Endothelial cell of umbilical vein (primary cell): ENCODE measurements around the gene CCDC197. TPM values are rescaled to one million over a fixed set of nuclear protein-coding genes. Genes with fewer than 3 reads are reported as not detected.

ENCODE experiments used
- BruUV-seq: library from RNA; stranded (reverse); fragments of 400-500 nt; replicated peaks from 2 replicates; lab custom pipeline; 2021; lab: Mats Ljungman, UMichigan
- CTCF ChIA-PET: fragments of 300-600, 350-600 bp; sonication (Branson Sonifier 250); formaldehyde crosslinking; loops from one replicate; lab custom pipeline; 2021; ENCODE audit warnings: antibody characterized with exemption, inconsistent platforms; lab: Charles Lee
- POLR2A ChIA-PET: fragments of 300-600, 350-600 bp; sonication (Branson Sonifier 250); formaldehyde crosslinking; loops from one replicate; lab custom pipeline; 2021; ENCODE audit warnings: antibody characterized with exemption, inconsistent platforms; lab: Charles Lee
- DNase-seq: peaks from one replicate; pipeline ENCODE4 v3.0.0-alpha.2; 2011; ENCODE audit warnings: low read depth, low spot score
- FAIRE-seq: peaks from 2 replicates; lab custom pipeline; 2011; peaks lifted over from hg19 to GRCh38; lab: Jason Lieb, UNC
- H2AFZ ChIP-seq: 2 replicates; pipeline ENCODE4 v1.6.0; 2012; ENCODE audit warnings: low read depth, low read length, control low read depth, inconsistent platforms
- H3K27ac ChIP-seq: 2 replicates; pipeline ENCODE4 v1.5.1; 2011; ENCODE audit warnings: low read depth, mild to moderate bottlenecking, control low read depth, low read length, moderate library complexity; ENCODE audit not compliant: insufficient read depth
- H3K27me3 ChIP-seq, 2 experiments: 2 replicates each; pipeline versions ENCODE4 v1.6.0 to v1.6.1; 2011; ENCODE audit warnings: low read length in 2 of 2, mixed read lengths in 1 of 2; ENCODE audit not compliant: control insufficient read depth in 2 of 2, insufficient read depth in 2 of 2
- H3K36me3 ChIP-seq, 2 experiments: 2 replicates in 1 of 2; 3 replicates in 1 of 2; pipeline ENCODE4 v1.5.1; 2011; ENCODE audit warnings: low read length in 2 of 2, mild to moderate bottlenecking in 1 of 2, moderate library complexity in 1 of 2; ENCODE audit not compliant: control insufficient read depth in 2 of 2, insufficient read depth in 2 of 2; ENCODE audit errors: extremely low read depth in 1 of 2
- H3K4me1 ChIP-seq: 3 replicates; pipeline ENCODE4 v1.5.1; 2011; ENCODE audit warnings: mild to moderate bottlenecking, low read length; ENCODE audit not compliant: control insufficient read depth, insufficient read depth; ENCODE audit errors: extremely low read depth
- H3K4me2 ChIP-seq: 2 replicates; pipeline ENCODE4 v1.6.1; 2011; ENCODE audit warnings: low read length, control low read depth, mixed read lengths; ENCODE audit not compliant: insufficient read depth
- H3K4me3 ChIP-seq, 3 experiments: fragments of 200-600 bp in 1 of 3; sonication (generic), shearing (Covaris generic) in 1 of 3; replicated peaks in 1 of 3; 2 replicates each; pipeline ENCODE4 v1.5.1; 2011 to 2016; ENCODE audit warnings: control low read depth in 3 of 3, low read length in 3 of 3, mild to moderate bottlenecking in 2 of 3, inconsistent platforms in 1 of 3, low read depth in 1 of 3, moderate library complexity in 1 of 3; ENCODE audit not compliant: insufficient read depth in 1 of 3
- H3K79me2 ChIP-seq: 2 replicates; pipeline ENCODE4 v1.6.0; 2012; ENCODE audit warnings: low read length, inconsistent platforms; ENCODE audit not compliant: control insufficient read depth, insufficient read depth
- H3K9ac ChIP-seq: replicated peaks from 2 replicates; pipeline ENCODE3; 2011; ENCODE audit warnings: low read length, control low read depth; ENCODE audit not compliant: insufficient read depth; ENCODE audit errors: extremely low read depth
- H3K9me1 ChIP-seq: replicated peaks from 3 replicates; pipeline ENCODE4 v1.6.0; 2011; ENCODE audit warnings: mild to moderate bottlenecking, low read length; ENCODE audit not compliant: control insufficient read depth, insufficient read depth; ENCODE audit errors: extremely low read depth
- H3K9me3 ChIP-seq: replicated peaks from 2 replicates; pipeline ENCODE4 v1.5.1; 2012; ENCODE audit warnings: low read length, inconsistent platforms; ENCODE audit not compliant: control insufficient read depth, insufficient read depth
- H4K20me1 ChIP-seq: replicated peaks from 2 replicates; pipeline ENCODE3; 2011; ENCODE audit warnings: mild to moderate bottlenecking, low read length; ENCODE audit not compliant: control insufficient read depth, insufficient read depth; ENCODE audit errors: extremely low read depth
- CTCF ChIP-seq, 2 donors: IDR thresholded peaks; 1 replicate in 1 of 2; 2 replicates in 1 of 2; pipeline ENCODE4 v1.5.1; 2011; ENCODE audit warnings: low read length in 2 of 2, mild to moderate bottlenecking in 2 of 2, moderate library complexity in 2 of 2, control low read depth in 1 of 2, inconsistent platforms in 1 of 2, low read depth in 1 of 2; ENCODE audit not compliant: insufficient read depth in 1 of 2; ENCODE audit errors: extremely low read depth in 1 of 2
- EZH2 ChIP-seq: IDR thresholded peaks from 2 replicates; pipeline ENCODE4 v1.6.1; 2012; ENCODE audit warnings: borderline replicate concordance, low read depth, mild to moderate bottlenecking, moderate library complexity, low read length, inconsistent platforms; ENCODE audit not compliant: severe bottlenecking
- FOS ChIP-seq: IDR thresholded peaks from 2 replicates; pipeline ENCODE4 v1.6.1; 2011; ENCODE audit warnings: mild to moderate bottlenecking, low read length, moderate library complexity, borderline replicate concordance; ENCODE audit not compliant: insufficient read depth
- GATA2 ChIP-seq: IDR thresholded peaks from 2 replicates; pipeline ENCODE4 v1.7.0; 2011; ENCODE audit warnings: low read depth, mild to moderate bottlenecking, moderate library complexity, mixed read lengths, low read length; ENCODE audit not compliant: insufficient read length, insufficient read depth
- JUN ChIP-seq: IDR thresholded peaks from 2 replicates; pipeline ENCODE4 v1.6.1; 2011; ENCODE audit warnings: borderline replicate concordance, low read depth; ENCODE audit not compliant: insufficient read length, insufficient read depth
- MAX ChIP-seq: IDR thresholded peaks from 2 replicates; pipeline ENCODE4 v1.6.1; 2011; ENCODE audit not compliant: insufficient read depth, insufficient read length
- MYC ChIP-seq: IDR thresholded peaks from one replicate; pipeline ENCODE4 v1.6.1; 2011; ENCODE audit warnings: mild to moderate bottlenecking, low read depth, low read length
- POLR2A ChIP-seq: IDR thresholded peaks from 2 replicates; pipeline ENCODE4 v1.6.1; 2012; ENCODE audit warnings: low read depth, mild to moderate bottlenecking, control low read depth, low read length
- POLR2AphosphoS5 ChIP-seq: IDR thresholded peaks from 2 replicates; pipeline ENCODE4 v1.6.1; 2012; ENCODE audit warnings: low read depth, mild to moderate bottlenecking, control low read depth, low read length, moderate library complexity; ENCODE audit not compliant: insufficient read depth
- dilution Hi-C: fragments of 300-500 bp; cut with MboI; formaldehyde crosslinking; loops from one replicate; pipeline ENCODE4 v1.15.0; 2019; ENCODE audit warnings: low sequenced_read_pairs; ENCODE audit not compliant: extremely low pct_ligation_motif_present
- intact Hi-C: fragments of 100-400 bp; cut with micrococcal nuclease; formaldehyde crosslinking; loops from one replicate; pipeline ENCODE4 v1.10.0; 2022
- polyA plus RNA-seq, 4 experiments: library from polyadenylated mRNA; depleted of rRNA in 3 of 4; stranded (reverse) in 3 of 4; unstranded in 1 of 4; fragments of >200 nt; gene quantifications; 2 replicates each; pipeline versions ENCODE4 v1.2.1 to v1.2.3, GENCODE V29; 2011 to 2012; ENCODE audit warnings: missing spikeins in 1 of 4
- total RNA-seq: library from RNA; stranded (reverse); gene quantifications from 2 replicates; pipeline ENCODE4 v1.2.3, GENCODE V29; 2021

CCDC197 gene
- total and polyA plus RNA-seq, 2 donors (not counting 3 experiments of a cell fraction or from before 2014, with no cell fraction given), result not detected

GRCh38 chr14:93949511-93950075 is 47.5 kb upstream of the CCDC197 start:
- no peak overlapping the region for H3K4me2 ChIP-seq
- H3K4me3 ChIP-seq, result no peak overlapping the region
- peaks cover 0 to 1% of the 10 kb centered on the region in 2 experiments for H3K27me3 ChIP-seq
- FAIRE-seq (no peak), DNase-seq (no peak)
- dilution Hi-C loops, result no loop called here
- BruUV-seq, result no TSS peak
- TF ChIP-seq CTCF (IDR thresholded peaks at IDR 0.05; ENCODE audit: extremely low read depth in 1 of 2, insufficient read depth in 1 of 2, low read depth in 1 of 2, low read length in 2 of 2) (no peak), FOS (no peak), JUN (no peak), POLR2A (no peak), POLR2AphosphoS5 (no peak), GATA2 (no peak), MYC (no peak), MAX (no peak), EZH2 (no peak)
- no peak overlapping the region for H3K27ac ChIP-seq
- intact Hi-C loops, result no loop called here
- no peaks in the 10 kb centered on the region for H4K20me1 ChIP-seq
- no peaks in the 10 kb centered on the region for H3K79me2 ChIP-seq
- POLR2A ChIA-PET, result no interaction called here
- H3K9me3 ChIP-seq, result no peaks in the 10 kb centered on the region
- no peak overlapping the region for H3K9ac ChIP-seq
- H3K4me1 ChIP-seq, result peaks cover 5% of the 10 kb centered on the region
- H3K9me1 ChIP-seq, result no peaks in the 10 kb centered on the region
- CTCF ChIA-PET, result interaction anchor here (0.6 to 2.3 kb wide), 2 partner anchors 10 to 36 kb away, joined by 3 to 19 read pairs; no protein-coding TSS in a partner anchor
- no peaks in the 10 kb centered on the region for H3K36me3 ChIP-seq
- H2AFZ ChIP-seq, result no peak overlapping the region
